Posterior vena cava (tissue), 2 donors: ENCODE measurements around the gene CYTH1. TPM values are rescaled to one million over a fixed set of nuclear protein-coding genes. Genes with fewer than 3 reads are reported as not detected.

Experiments used
- DNase-seq: peaks from one replicate; pipeline ENCODE4 v3.0.0-alpha.2; 2020; ENCODE audit warnings: low spot score
- intact Hi-C, 2 donors: fragments of 100-400 bp; cut with DNase I; formaldehyde crosslinking; loops; one replicate each; pipeline versions ENCODE4 v1.14.1 to v1.14.2; 2022 to 2023
- total RNA-seq, 2 donors: library from RNA; stranded (reverse); fragmentation: NEBNext Ultra II Directional; extraction: Animal tissue kit (Norgen Biotek cat#: 25700); gene quantifications; one replicate each; pipeline ENCODE4 v1.2.1, GENCODE V29; 2021
- donor health status: DM: yes; HTN: yes; CAD: no.
- donor health status: DM: yes; HTN: yes; CAD: no.

The CYTH1 gene
- total RNA-seq, 2 donors from 2014 or later, result 27.0 to 42.9 TPM

DNA sequence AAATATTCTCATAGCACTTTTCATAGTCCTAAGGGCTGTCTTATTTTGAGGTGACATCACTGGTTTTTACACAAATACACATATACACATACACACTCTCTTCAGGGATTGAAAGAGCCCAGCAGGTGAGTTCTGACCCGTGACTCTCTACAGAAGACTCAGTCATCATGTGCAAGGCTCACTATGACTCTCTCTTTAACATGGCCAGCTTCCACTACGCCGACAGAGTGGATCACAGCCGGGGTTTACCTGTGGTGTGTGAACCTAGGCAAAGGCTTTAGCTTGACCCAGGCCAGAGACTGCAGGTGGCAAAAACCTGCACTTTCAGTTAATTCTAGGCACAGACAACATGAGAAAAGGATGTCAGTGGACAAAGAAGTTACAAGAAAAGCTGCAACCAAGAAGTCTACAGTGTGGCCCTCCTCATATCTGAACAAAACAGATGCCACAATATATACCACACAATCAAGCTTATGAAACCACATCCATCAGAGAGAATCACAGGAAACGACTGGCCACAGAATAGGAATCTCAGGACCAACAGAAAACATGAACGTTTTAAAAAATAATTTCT, 56.5 kb downstream of the CYTH1 start:
- intact Hi-C loops, result no loop called here
- DNase-seq, result no peak

DNA sequence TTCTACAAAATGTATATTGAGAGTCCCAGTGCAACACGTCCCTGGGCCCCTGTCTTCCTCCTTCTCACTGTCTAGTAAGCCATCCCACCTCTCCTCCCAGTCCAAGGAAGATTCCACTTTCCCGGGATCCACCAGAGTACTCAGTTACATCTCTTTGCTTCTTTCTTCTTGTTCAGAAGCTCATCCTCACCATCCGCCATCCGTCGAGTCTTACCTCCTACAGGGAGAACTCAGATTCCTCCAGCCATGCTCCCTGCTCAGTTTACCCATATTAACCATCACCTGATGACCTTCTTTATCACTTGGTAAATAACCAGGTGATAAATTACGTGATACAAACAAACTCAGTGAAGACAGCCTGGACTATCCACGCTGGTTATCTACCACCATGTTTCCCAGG, 57.1 kb downstream of the CYTH1 start:
- no peak for DNase-seq
- intact Hi-C loops, result no loop called here

DNA sequence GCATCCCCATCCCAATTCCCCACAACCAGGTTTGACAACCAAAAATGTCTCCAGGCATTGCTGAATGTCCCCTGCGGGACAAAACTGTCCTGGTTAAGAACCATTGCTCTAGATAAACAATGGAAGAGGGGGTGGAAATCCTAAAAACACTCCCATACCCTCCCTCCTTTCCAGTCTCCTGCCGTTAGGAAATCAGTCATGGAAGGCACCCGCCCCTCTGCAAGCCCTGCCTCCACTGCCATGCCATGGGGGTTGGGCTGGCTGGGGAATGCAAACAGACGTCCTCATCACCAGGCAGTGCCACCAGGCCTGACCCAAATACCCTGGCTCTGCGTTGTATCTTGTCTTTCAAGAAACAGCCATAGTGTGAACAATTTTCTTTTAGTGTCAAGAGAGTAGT, 57.5 kb downstream of the CYTH1 start:
- intact Hi-C loops, result no loop called here
- DNase-seq, result no peak

DNA sequence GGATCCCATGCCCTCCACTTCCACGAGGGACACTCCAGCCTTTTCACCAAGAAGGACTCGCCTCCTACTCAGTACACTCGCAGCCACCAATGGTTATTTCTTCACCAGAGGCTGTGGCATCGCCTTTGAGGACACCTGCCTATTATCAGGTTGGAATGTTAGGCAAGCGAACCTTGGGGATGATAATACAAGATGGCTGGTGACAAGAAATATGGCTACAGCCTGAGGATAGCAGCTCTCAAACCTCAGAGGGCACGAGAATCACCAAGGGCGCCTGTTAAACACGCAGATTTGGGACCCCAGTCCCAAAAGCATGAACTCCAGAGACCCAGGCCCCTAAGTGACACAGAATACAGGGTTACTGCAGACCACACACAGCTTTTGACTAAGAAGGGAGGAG, 58.1 kb downstream of the CYTH1 start:
- intact Hi-C loops, result no loop called here
- DNase-seq, result no peak

DNA sequence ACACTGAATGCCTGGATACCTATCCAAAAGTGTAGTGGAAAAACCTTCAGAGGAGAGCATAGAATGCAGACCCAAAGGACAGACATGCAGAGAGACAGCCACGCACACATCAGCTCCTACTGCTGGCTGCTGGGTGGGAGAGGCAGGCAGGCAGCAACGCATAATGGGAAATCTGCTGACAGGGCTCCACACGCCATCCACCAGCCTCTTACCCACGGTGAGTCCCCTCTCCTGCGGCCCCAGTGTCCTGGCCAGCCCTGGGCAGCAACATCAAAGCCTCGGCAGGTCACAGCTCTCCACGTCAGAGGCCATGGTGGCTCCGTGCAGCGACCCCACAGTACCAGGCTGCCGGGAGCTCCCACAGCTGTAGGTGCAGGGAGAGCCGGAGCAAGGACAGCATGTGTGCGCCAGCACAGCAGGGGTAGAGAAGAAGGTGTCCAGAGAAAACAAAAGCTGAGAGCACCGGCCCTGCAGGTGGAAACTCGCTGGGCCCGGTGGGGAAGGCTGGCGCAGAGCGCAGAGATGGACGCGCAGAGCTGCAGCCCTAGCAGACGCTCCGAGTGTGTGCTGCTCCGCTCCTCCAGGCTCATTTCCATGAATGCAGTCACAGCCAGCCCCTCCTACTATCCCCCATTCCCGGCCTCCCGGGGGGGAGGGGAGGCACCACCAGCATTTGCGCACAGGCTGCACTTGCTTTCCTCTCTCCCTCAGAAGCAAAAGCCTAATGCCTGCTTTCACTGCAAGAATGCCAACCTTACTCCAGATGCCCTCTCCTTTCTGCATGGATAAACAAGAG, 58.9 kb downstream of the CYTH1 start:
- intact Hi-C loops, result no loop called here
- DNase-seq, result no peak

DNA sequence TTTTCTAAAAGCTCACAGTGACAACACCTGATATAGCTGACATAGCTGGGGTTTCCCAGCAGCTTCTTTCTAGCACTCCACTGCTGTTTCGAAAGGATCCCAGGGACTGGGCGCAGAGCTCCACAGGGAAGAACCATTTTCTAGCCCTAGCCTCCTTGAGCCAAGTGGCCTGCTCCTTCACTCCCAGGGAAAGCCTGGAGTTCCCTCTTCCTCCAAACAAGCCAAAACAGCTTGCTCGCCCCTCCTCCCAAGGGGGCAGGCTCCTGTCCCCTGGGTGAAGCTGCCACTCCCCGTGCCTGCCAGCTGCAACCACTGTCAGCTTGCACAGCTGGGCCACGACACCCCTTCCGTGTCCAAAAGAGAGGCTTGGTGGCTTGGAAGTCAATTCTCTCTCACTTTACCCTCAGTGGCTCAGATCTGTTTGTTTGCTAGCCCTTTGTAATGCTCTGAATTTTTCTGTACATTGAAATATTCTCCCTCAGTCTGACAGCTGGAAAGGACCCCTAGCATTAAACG, 59.8 kb downstream of the CYTH1 start:
- no peak for DNase-seq
- intact Hi-C loops, result no loop called here

DNA sequence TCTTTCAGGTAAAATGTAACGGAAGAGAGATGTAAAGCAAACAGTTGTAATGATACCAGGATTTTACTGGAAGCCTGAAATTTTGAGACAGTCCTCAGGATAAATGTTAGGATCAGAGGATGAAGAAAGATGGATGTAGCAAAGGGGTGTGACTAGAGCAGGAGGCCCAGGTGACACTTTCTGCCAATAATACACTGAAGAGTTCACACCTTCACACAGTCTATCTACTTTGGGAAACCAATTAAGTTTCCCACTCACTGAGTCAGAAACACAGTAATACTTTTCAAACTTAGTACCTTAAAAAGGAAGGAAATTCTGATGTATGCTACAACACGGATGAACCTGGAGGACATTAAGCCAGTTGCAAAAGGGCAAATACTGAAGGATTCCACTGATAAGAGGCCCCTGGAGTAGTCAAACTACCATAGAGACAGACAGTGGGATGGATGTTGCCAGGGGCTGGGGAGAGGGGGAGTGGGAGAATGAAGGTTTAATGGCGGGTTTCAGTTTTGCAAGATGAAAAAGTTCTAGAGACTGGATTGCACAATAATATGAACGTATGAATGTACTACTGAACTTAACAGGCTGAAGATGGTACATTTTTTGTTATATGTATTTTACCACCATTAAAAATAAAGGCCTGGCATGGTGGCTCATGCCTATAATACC, 62.3 kb downstream of the CYTH1 start:
- DNase-seq, result no peak
- intact Hi-C loops, result no loop called here

DNA sequence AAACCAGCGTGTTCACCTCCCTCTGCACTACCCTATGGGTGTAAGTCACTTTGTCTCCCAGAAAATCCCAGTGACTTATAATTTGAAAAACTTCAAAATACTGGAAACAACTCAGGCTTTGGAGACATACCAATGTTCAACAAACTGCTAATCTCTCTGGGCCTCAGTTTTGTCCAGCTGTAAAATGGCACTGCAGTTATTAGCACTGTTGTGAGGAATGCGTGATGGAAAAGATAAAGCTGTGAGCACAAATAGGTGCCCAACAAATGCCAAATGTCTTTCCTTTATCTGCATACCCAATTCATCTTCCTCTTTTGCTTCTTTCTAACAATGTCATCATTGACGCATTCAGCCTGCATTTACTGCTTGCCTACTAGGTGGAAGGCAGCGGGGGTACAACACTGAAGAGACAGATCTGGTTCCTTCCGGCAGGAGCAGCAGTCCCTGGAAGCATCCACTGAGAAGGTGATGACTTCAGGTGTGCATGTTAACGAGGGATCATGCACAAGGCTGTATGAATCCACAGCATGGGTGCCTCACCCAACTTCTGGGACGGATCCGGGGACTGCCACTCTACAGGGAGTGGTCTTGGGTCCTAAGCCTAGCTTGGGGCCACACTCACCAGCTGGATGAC, 63.4 kb downstream of the CYTH1 start:
- intact Hi-C loops, result no loop called here
- DNase-seq, result no peak

DNA sequence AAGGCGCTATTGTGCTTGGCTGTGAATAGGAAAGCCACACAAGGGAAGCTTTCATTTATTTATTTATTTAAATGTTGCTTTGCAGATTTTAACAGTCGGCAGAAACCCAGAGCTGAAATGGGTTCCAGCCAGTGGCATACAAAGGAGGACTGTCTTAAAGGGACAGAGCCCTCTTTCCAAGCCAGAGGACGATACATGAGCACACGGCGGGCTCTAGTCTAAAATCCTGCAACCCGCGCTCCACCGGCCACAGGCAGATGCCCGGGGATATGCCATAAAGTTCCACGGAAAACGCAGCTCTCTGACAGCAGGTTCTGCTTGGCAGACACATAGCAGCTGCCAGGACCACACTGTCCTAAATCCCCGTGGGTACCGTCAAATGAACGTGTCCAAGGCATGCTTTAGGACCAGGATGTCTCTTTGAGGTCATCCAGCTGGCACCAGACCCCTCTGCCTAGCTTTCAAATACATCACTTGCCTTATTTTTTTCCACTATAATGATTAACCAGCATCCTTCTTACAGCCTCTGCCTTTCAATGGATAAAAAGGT, 64.6 kb downstream of the CYTH1 start:
- intact Hi-C loops, result no loop called here
- no peak for DNase-seq

DNA sequence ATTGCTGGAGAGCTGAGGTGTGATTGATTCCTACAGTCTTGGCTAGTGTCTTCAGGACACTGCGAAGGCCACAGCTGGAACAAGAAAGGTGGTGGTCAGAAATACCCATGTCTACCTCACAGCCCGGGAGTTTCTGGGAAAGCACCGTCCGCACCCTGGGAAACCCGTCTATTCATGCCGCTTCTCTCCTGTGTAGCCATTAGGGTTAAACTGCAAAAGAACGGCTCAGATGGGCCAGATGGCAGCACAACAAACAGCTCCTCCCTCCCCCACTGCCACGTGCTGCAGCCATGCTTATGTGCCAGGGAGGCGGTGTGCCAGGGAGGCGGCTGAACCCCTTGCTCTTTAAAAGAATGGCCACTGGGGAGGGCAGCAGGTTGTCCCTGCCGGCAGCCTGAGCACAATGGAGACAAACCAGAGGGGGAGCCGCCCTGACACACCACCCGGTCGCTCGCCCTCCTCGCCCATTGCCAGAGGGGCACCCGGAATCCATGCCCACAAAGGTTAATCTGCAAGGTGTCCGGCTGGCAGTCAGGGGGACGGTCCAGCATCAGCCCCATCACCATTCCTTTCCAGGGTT, 65.2 kb downstream of the CYTH1 start:
- intact Hi-C loops, result no loop called here
- DNase-seq, result no peak

DNA sequence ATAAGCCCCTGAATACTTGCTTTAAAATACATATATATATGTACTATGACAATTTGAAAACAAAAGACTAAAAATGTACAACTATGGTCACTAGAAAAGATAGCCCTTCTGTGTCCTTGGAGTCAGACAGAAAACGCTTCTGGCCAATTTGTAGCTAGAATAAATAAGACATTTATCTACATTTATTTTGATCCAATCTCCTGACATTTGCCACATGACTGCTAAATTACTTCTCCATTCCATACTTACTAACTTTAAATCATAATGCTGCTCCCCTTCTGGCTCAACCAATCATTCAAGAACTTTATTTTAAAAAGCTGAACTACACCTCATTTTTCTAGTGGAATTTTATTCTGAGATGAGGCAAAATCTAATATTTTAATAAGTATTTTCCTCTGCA, 65.8 kb downstream of the CYTH1 start:
- intact Hi-C loops, result no loop called here
- DNase-seq, result no peak

DNA sequence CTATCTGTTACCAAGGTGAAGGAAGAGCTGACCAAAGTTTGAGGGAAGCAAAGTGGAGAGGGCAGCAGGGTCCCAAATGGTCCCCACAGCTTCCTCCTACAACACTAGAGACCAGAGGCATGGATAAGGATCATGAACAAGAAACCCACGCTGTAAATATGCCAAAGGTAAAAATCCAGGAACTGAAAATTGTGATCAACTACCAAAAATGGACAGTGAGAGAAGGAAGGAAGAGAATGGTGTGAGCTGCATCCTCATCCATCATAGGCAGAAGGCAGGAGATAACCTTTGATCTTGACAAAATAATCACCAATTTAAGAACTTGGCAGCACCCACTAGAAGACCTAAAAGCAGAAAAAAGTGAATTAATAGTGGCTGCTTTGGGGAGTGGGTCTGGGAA, 66.2 kb downstream of the CYTH1 start:
- DNase-seq, result no peak
- intact Hi-C loops, result no loop called here

DNA sequence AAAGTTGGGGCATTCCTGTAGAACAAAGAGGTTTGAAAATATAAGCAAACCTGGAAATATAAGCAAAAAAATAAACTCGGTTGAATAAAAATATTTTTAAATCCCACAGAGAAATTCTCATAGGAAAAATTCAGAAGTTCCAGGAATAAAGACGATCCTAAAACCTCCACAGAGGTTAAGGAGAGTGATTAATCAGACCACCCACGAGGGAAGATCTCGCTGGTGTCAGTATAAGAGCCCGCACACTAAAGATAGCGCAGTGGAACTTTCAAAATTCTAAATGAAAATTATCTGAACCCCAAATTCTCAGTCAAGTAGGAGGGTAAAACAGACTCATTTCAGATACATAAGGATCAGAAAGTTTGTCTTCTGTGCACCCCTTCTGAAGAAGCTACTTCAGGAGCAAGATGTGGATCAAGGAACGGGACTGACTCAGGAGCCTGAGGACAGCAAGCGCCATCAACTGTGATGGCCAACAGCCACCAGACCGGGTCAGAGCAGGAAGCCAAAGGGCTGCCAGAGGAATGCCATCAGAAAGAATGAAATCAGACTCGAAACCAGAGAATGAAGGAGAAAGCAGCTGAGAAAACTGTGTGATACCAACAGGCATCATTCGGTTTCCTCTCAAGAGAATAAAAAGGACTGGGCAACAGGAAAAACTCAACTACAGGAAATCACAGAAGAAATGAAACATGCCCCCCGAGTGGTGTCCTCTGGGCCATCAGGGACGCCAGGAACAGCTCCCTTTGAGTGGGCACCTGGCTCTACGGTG, 66.9 kb downstream of the CYTH1 start:
- intact Hi-C loops, result no loop called here
- DNase-seq, result no peak

DNA sequence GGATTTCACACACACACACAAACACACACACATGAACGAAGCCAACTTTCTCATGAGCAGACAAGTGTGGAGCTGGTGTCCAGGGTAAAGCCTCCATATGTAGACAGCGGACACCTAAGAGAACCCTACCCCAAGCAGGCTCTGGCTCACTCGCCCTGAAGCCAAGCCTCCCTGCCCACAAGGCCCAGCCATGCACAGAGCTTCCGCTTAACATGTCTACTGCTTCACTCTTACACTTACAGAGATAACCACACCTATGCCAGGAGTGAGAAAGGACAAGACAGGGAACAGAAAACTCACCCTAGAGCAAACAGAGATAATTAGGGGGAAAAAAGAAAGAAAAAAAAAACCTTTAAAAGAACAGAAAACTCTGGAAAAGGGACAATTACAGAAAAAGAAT, 67.5 kb downstream of the CYTH1 start:
- DNase-seq, result no peak
- intact Hi-C loops, result no loop called here

DNA sequence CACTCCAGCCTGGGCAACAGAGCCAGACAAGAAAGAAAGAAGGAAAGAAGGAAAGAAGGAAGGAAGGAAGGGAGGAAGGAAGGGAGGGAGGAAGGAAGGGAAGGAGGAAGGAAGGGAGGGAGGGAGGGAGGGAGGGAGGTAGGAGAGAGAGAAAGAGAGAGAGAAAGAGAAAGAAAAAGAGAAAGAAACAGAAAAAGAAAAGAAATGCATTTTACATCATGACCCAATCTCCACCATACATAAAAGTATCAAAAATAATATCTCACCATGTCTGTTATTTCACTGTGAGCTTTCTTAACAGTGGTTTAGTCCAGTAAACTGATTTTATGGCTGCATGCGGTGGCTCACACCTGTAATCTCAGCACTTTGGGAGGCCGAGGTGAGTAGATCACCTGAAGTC, 70.0 kb downstream of the CYTH1 start:
- no peak for DNase-seq
- intact Hi-C loops, result no loop called here

DNA sequence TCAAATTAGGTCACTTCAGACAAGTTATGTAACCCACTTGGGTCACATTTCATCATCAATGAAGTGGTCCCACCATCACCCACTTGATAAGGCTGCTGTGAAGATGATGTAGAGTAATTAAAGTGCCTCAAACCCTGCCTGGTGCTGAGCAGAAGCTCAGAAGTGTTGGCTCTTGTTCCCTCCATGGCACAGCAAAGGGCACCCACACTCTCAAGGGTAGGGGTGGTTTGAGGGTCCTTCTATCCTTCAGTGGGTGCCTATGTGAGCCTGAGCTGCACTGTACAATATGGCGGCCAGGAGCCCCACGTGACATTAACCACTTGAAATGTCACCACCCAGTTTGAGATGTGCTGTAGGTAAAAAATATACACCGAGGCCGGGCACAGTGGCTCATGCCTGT, 71.5 kb downstream of the CYTH1 start:
- no peak for DNase-seq
- intact Hi-C loops, result no loop called here

DNA sequence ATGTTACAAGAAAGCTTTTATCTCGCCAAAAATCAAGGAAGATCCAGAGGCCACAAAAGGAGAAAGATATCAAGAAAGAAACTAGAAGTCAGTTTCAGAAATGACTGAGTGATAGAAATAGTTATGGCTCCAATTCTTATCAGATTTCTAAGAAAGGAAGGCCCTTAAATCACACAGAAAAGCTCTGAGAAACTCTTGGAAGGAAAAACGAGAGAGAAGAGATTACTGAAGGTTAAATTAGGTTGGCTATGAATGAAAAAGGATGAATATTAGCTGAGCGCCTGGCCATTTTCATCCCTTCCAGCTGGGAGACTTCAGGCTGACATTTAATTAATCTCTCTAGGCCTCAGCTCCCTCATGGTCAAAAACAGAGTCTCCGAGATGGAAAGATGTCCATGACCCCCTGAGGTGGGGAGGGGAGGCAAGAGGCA, 72.3 kb downstream of the CYTH1 start:
- no peak for DNase-seq
- intact Hi-C loops, result loop anchor here (5.0 kb wide), 1 partner anchor 212 kb away; no protein-coding TSS in a partner anchor

DNA sequence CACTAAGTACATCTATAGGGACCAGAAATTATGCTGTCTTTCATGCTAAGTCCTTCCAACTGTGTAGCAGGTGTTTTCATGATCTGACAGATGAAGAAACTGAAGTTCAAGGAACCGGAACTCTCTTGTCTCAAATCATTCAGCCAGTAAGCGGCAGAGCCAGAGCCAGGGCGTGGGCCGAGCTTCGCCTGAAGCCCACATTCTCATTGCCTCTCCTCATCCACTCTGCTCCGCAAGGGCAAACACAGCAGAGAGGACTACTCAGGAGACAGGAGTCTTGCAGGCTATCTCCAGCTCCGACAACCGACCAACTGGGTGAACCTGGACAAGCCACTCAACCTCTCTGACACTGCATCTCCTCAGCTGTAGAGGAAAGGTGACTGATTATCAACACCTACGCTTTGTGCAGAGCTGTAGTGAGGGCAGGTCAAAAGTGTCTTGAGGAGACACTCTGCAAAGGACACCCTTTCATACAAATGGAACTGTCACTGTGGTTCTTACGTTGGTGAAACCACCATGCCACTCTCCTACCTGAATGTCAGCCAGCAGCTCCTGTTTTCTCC, 72.9 kb downstream of the CYTH1 start:
- intact Hi-C loops, result loop anchor here (5.0 kb wide), 1 partner anchor 212 kb away; no protein-coding TSS in a partner anchor

More for the DNA sequence above, 72.9 kb downstream of the CYTH1 start:
- DNase-seq, result no peak
